A549 treated with CpdA at 1 μM for 4 hours (cell line): ENCODE data around the gene TFAP2C. TPM values are rescaled to one million over a fixed set of nuclear protein-coding genes. Genes with fewer than 3 reads are reported as not detected.

Experiments
- total RNA-seq: library from RNA; stranded (reverse); fragments of 200-300 nt; extraction: Qiagen RNA extraction; gene quantifications from 5 replicates; pipeline ENCODE4 v1.2.3, GENCODE V29; 2022; ENCODE audit warnings: low read depth

Gene TFAP2C
- 12.8 to 17.1 TPM (median 15.8 TPM) in 5 replicates for total RNA-seq

DNA sequence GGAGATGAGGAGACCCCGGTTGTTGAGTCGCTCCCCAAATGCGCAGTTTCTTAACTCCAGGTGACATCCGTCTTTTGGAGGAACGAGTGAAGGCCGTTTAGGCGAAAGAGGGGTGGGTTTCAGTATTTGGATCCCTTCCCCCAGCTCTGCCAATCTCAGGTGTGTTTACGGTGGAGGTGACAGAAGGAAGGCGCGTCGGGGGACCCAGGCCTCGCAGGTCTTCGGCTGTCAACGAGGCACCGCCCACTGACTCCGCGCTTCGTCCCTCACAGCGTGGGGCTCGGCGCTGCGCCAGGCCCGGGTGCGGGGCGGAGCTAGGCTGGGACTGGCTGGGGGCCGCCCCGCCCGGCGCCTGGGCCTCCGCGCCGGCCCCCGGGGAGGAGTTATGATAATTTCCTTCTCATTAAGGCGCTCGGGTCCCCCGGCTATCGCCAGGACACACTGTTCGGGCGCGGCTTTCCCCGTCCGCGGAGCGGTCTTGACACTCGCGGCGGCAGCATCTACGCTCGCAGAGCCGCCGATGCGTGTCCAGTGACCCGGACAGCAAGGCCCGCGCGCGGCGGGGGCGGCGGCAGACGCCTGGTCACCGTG, at the start of gene TFAP2C:
TFAP2C (plus strand) TSS at position 434 of the 591 bp plus-strand sequence. CDS start 239 bp downstream, outside the sequence.

Other genes starting within 250 kb of the TFAP2C start
- 107 to 121 TPM (median 117 TPM) in 5 replicates for gene AURKA, start 237.1 kb upstream of the TFAP2C start, total RNA-seq
- gene CSTF1, start 236.7 kb upstream of the TFAP2C start, total RNA-seq = 36.1 to 42.9 TPM (median 39.5 TPM) in 5 replicates
- gene CASS4, start 217.0 kb upstream of the TFAP2C start, total RNA-seq = 0.03 to 0.09 TPM (median 0.08 TPM) in 3 of 5 replicates, not detected in the others
- 78.7 to 104 TPM (median 90.4 TPM) in 5 replicates for gene RTF2, start 160.7 kb upstream of the TFAP2C start, total RNA-seq
- gene FAM209A, start 104.6 kb upstream of the TFAP2C start, total RNA-seq = 0.17 to 0.59 TPM (median 0.40 TPM) in 3 of 5 replicates, not detected in the others
- gene FAM209B, start 96.1 kb upstream of the TFAP2C start, total RNA-seq = 0.32 to 0.76 TPM (median 0.63 TPM) in 3 of 5 replicates, not detected in the others